Panc1 (cell line): ENCODE data around the gene CCDC192. TPM values are rescaled to one million over a fixed set of nuclear protein-coding genes. Genes with fewer than 3 reads are reported as not detected.

Source experiments
- ATAC-seq: fragments of 200-7000 bp; cut with Tn5 transposase; 2 replicates; pipeline ENCODE4 v1.9.1; 2020; ENCODE audit warnings: mild to moderate bottlenecking, moderate library complexity
- BruUV-seq: library from RNA; stranded (reverse); fragments of 400-500 nt; replicated peaks from 2 replicates; lab custom pipeline; 2021; lab: Mats Ljungman, UMichigan
- CTCF ChIA-PET: fragments of 300-600 bp; sonication (Branson Sonifier 250); formaldehyde crosslinking; loops from one replicate; lab custom pipeline; 2022; ENCODE audit warnings: antibody characterized with exemption; lab: Charles Lee
- POLR2A ChIA-PET: fragments of 300-600 bp; sonication (Branson Sonifier 250); formaldehyde crosslinking; loops from one replicate; lab custom pipeline; 2022; ENCODE audit warnings: antibody characterized with exemption; lab: Charles Lee
- DNase-seq: peaks from one replicate; pipeline ENCODE4 v3.0.0-alpha.2; 2010; ENCODE audit warnings: low read depth, low spot score
- H3K27ac ChIP-seq: 2 replicates; pipeline ENCODE4 v1.5.1; 2011; ENCODE audit warnings: mild to moderate bottlenecking, low read length, inconsistent platforms
- H3K27me3 ChIP-seq: fragments of 200-500 bp; sonication (Bioruptor generic); 2 replicates; pipeline ENCODE4 v1.6.0; 2014; ENCODE audit warnings: low read length, inconsistent platforms; ENCODE audit not compliant: control insufficient read depth, insufficient read depth
- H3K36me3 ChIP-seq: fragments of 200-500 bp; sonication (Bioruptor generic); 2 replicates; pipeline ENCODE4 v1.5.1; 2014; ENCODE audit warnings: inconsistent platforms, mild to moderate bottlenecking, low read length, moderate library complexity; ENCODE audit not compliant: control insufficient read depth, insufficient read depth
- H3K4me1 ChIP-seq: 2 replicates; pipeline ENCODE4 v1.5.1; 2011; ENCODE audit warnings: inconsistent platforms, mild to moderate bottlenecking, low read length, moderate library complexity; ENCODE audit not compliant: control insufficient read depth, insufficient read depth
- H3K4me3 ChIP-seq, 2 experiments: 2 replicates each; pipeline ENCODE4 v1.5.1; 2011 to 2012; ENCODE audit warnings: low read depth in 2 of 2, low read length in 2 of 2, mild to moderate bottlenecking in 2 of 2, inconsistent platforms in 1 of 2, moderate library complexity in 1 of 2
- H3K9me3 ChIP-seq: fragments of 200-500 bp; sonication (Bioruptor generic); 2 replicates; pipeline ENCODE4 v1.5.1; 2014; ENCODE audit warnings: low read depth, mild to moderate bottlenecking, inconsistent platforms, low read length, moderate library complexity; ENCODE audit not compliant: control insufficient read depth, insufficient read depth
- CTCF ChIP-seq: fragments of 450-650 bp; IDR thresholded peaks from 2 replicates; pipeline ENCODE4 v1.5.1; 2017; ENCODE audit warnings: mild to moderate bottlenecking
- POLR2AphosphoS5 ChIP-seq: IDR thresholded peaks from 2 replicates; pipeline ENCODE4 v1.6.1; 2012; ENCODE audit warnings: mild to moderate bottlenecking, low read depth, low read length, moderate library complexity
- REST ChIP-seq, 2 experiments: IDR thresholded peaks; 2 replicates each; pipeline ENCODE4 v1.6.1; 2011 to 2012; ENCODE audit warnings: low read depth in 2 of 2, control low read depth in 1 of 2, low read length in 1 of 2, mild to moderate bottlenecking in 1 of 2, moderate library complexity in 1 of 2; ENCODE audit not compliant: insufficient read depth in 1 of 2
- SIN3A ChIP-seq: IDR thresholded peaks from 2 replicates; pipeline ENCODE4 v1.6.1; 2012; ENCODE audit warnings: low read depth, mild to moderate bottlenecking, low read length, moderate library complexity, borderline replicate concordance; ENCODE audit not compliant: insufficient read depth
- TCF7L2 ChIP-seq: IDR thresholded peaks from 2 replicates; pipeline ENCODE4 v1.6.1; 2011; ENCODE audit warnings: mild to moderate bottlenecking, low read depth, low read length, inconsistent platforms
- in situ Hi-C: cut with HindIII; loops from 2 replicates; pipeline ENCODE4 v1.10.0; 2016; ENCODE audit warnings: low sequenced_read_pairs, low pct_unique_long_range_greater_than_20kb
- intact Hi-C: fragments of 100-400 bp; cut with micrococcal nuclease; formaldehyde crosslinking; loops from one replicate; pipeline ENCODE4 v1.10.0; 2022; ENCODE audit not compliant: unreplicated experiment
- total RNA-seq: library from RNA; stranded (reverse); gene quantifications from one replicate; pipeline ENCODE4 v1.2.1, GENCODE V29; 2021; ENCODE audit not compliant: unreplicated experiment

CCDC192 gene
- total RNA-seq, 1 experiment from 2014 or later, result not detected

GRCh38 chr5:127694518-127695171, 8.5 kb upstream of the CCDC192 start:
- intact Hi-C loops (no loop called here), in situ Hi-C loops (no loop called here)
- Histone ChIP-seq H3K4me3 (no peak overlapping the region), H3K36me3 (no peaks in the 10 kb centered on the region), H3K4me1 (no peaks in the 10 kb centered on the region), H3K27ac (no peak overlapping the region), H3K9me3 (no peaks in the 10 kb centered on the region), H3K27me3 (no peaks in the 10 kb centered on the region)
- POLR2A ChIA-PET, result no interaction called here
- DNase-seq (no peak), ATAC-seq (no peak)
- CTCF ChIA-PET, result no interaction called here
- BruUV-seq, result no TSS peak
- TF ChIP-seq CTCF (no peak), SIN3A (no peak), TCF7L2 (no peak), REST (IDR thresholded peaks at IDR 0.05; ENCODE audit: insufficient read depth in 1 of 2, low read depth in 2 of 2, low read length in 1 of 2) (no peak), POLR2AphosphoS5 (no peak)

- no TSS peak for BruUV-seq
- H3K4me1 ChIP-seq, result no peaks in the 10 kb centered on the region
- ATAC-seq, result no peak
- in situ Hi-C loops, result no loop called here
- DNase-seq, result no peak
- ChIA-PET CTCF (no interaction called here), POLR2A (no interaction called here)
- no peaks in the 10 kb centered on the region for H3K36me3 ChIP-seq
- intact Hi-C loops, result no loop called here
- H3K27ac ChIP-seq, result no peak overlapping the region
- H3K27me3 ChIP-seq, result no peaks in the 10 kb centered on the region
- TF ChIP-seq POLR2AphosphoS5 (no peak), TCF7L2 (no peak), REST (IDR thresholded peaks at IDR 0.05; ENCODE audit: insufficient read depth in 1 of 2, low read depth in 2 of 2, low read length in 1 of 2) (no peak), CTCF (no peak), SIN3A (no peak)
- no peak overlapping the region for H3K4me3 ChIP-seq
- no peaks in the 10 kb centered on the region for H3K9me3 ChIP-seq
Observed at GRCh38 chr5:127695346-127695745, 7.8 kb upstream of the CCDC192 start.
